Gastrocnemius medialis (tissue), 4 donors: ENCODE data around the gene DNMBP. TPM values are rescaled to one million over a fixed set of nuclear protein-coding genes. Genes with fewer than 3 reads are reported as not detected.
A peak's percentile ranks its signal among the peaks of the same experiment; 100 is the strongest.
"Not testable (repeated sequence)": the region's sequence is repeated elsewhere in the genome, so short reads cannot be mapped to it uniquely, and the experiment has no call there.

Experiments used
- ATAC-seq, 2 donors: fragments of 150-250 bp; one replicate each; pipeline ENCODE4 v1.9.1; 2016
- DNase-seq, 2 donors: peaks; one replicate each; pipeline ENCODE4 v3.0.0-alpha.2; 2019
- H3K27ac ChIP-seq, 4 donors: fragments of 200-600 bp; sonication (generic); 1 replicate in 1 of 4; 2 replicates in 3 of 4; pipeline ENCODE4 v1.5.1; 2016 to 2018; ENCODE audit warnings: mild to moderate bottlenecking in 2 of 4, moderate library complexity in 1 of 4
- H3K27me3 ChIP-seq, 3 donors: fragments of 200-600 bp; sonication (generic) in 2 of 3; 1 replicate in 1 of 3; 2 replicates in 2 of 3; pipeline versions ENCODE4 v1.5.1 to v1.6.0; 2016 to 2019; ENCODE audit warnings: mild to moderate bottlenecking in 1 of 3, moderate library complexity in 1 of 3
- H3K36me3 ChIP-seq, 2 donors: fragments of 200-600 bp; sonication (generic) in 1 of 2; one replicate each; pipeline ENCODE4 v1.5.1; 2017 to 2018
- H3K4me1 ChIP-seq, 2 donors: fragments of 200-600 bp; sonication (generic) in 1 of 2; one replicate each; pipeline ENCODE4 v1.5.1; 2016 to 2017; ENCODE audit warnings: mild to moderate bottlenecking in 2 of 2
- H3K4me3 ChIP-seq, 4 donors: fragments of 200-600 bp; sonication (generic) in 3 of 4; 1 replicate in 1 of 4; 2 replicates in 3 of 4; pipeline ENCODE4 v1.5.1; 2016 to 2019; ENCODE audit warnings: mild to moderate bottlenecking in 2 of 4
- H3K9me3 ChIP-seq, 3 donors: fragments of 200-600 bp; sonication (generic) in 2 of 3; 1 replicate in 1 of 3; 2 replicates in 2 of 3; pipeline ENCODE4 v1.5.1; 2016 to 2019
- CTCF ChIP-seq, 5 experiments: fragments of 450-650 bp in 3 of 5; fragments of 200-600 bp in 2 of 5; sonication (generic) in 2 of 5; IDR thresholded peaks in 4 of 5; conservative IDR thresholded peaks in 1 of 5; 1 replicate in 4 of 5; 2 replicates in 1 of 5; pipeline ENCODE4 v1.5.1; 2016 to 2019; ENCODE audit warnings: antibody characterized with exemption in 5 of 5, mild to moderate bottlenecking in 3 of 5, moderate library complexity in 3 of 5
- POLR2A ChIP-seq, 2 donors: fragments of 450-650 bp; IDR thresholded peaks; one replicate each; pipeline ENCODE4 v1.6.1; 2017; ENCODE audit warnings: antibody characterized with exemption in 2 of 2, mild to moderate bottlenecking in 2 of 2, moderate library complexity in 2 of 2
- in situ Hi-C, 4 donors: fragments of 200-750 bp; cut with MboI; loops; one replicate each; pipeline versions ENCODE4 v1.15.0 to v1.8.0; 2017; ENCODE audit warnings: low sequenced_read_pairs in 4 of 4
- intact Hi-C: fragments of 100-400 bp; cut with DNase I; formaldehyde crosslinking; loops from one replicate; pipeline ENCODE4 v1.15.1; 2023; ENCODE audit warnings: low total_unique reads
- total RNA-seq, 4 donors: library from RNA; depleted of rRNA; stranded (reverse); fragments of >200 nt; gene quantifications; one replicate each; pipeline versions ENCODE4 v1.1.0 to v1.2.3, GENCODE V29; 2016

The DNMBP gene
- total RNA-seq, 4 donors from 2014 or later = 9.5 to 22.5 (median 15.0) TPM

GRCh38 chr10:100019787-100020141, 10.0 kb upstream of the DNMBP start:
- in situ Hi-C loops = loop anchor here in 2 of 4 donors (10.0 to 25.0 kb wide), 2 partner anchors 107 to 175 kb away; no protein-coding TSS in a partner anchor

GRCh38 chr10:100014071-100014762, 4.5 kb upstream of the DNMBP start:
- Histone ChIP-seq H3K4me1 (peaks cover 0 to 4% of the 10 kb centered on the region in 2 donors), H3K36me3 (no peaks in the 10 kb centered on the region), H3K4me3 (no peak overlapping the region), H3K27me3 (no peaks in the 10 kb centered on the region), H3K9me3 (no peaks in the 10 kb centered on the region), H3K27ac (no peak overlapping the region)
- in situ Hi-C loops (loop anchor here in 2 of 4 donors (10.0 to 25.0 kb wide), 2 partner anchors 102 to 169 kb away; no protein-coding TSS in a partner anchor), intact Hi-C loops (loop anchor here (5.0 to 10.0 kb wide), 3 partner anchors 37 to 523 kb away; partner anchors contain the start of gene HIF1AN)
- TF ChIP-seq POLR2A (IDR thresholded peaks at IDR 0.05) = no peak
- TF ChIP-seq CTCF (IDR thresholded peaks at IDR 0.05 in 4 of 5, conservative IDR thresholded peaks at IDR 0.05 in 1 of 5) = no peak
- no peak for ATAC-seq
- no peak for DNase-seq

More at GRCh38 chr10:100019787-100020141, 10.0 kb upstream of the DNMBP start:
- no peaks in the 10 kb centered on the region for H3K27me3 ChIP-seq
- H3K27ac ChIP-seq = no peak overlapping the region
- H3K4me1 ChIP-seq = no peaks in the 10 kb centered on the region
- H3K9me3 ChIP-seq = no peaks in the 10 kb centered on the region
- TF ChIP-seq POLR2A (IDR thresholded peaks at IDR 0.05) (no peak), CTCF (IDR thresholded peaks at IDR 0.05 in 4 of 5, conservative IDR thresholded peaks at IDR 0.05 in 1 of 5) (no peak)
- H3K36me3 ChIP-seq = no peaks in the 10 kb centered on the region
- intact Hi-C loops = loop anchor here (10.0 kb wide), 1 partner anchor 175 kb away; no protein-coding TSS in a partner anchor
- no peak overlapping the region for H3K4me3 ChIP-seq
- ATAC-seq (no peak), DNase-seq (no peak)

DNA sequence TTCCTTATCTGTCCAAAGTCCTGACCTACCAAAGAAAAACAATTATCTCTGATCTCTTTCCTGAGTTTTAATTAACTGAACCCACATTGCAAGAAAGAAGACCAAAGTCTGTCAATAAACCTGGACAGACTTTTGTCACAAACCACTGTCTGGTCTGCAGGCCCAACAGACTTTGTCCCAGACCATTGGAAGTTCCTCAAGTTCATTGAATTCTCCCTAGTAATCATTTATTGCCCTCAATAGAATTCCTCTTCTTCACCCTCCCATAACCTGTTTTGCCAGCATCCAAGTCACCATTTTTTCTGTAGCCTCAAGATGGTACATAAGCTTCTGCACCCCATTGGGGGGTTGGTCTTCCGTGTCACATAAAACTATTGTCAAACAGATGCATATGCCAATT, 3.9 kb upstream of the DNMBP start:
- Histone ChIP-seq H3K9me3 (no peaks in the 10 kb centered on the region), H3K4me3 (no peak overlapping the region), H3K36me3 (no peaks in the 10 kb centered on the region), H3K4me1 (peaks cover 2 to 10% of the 10 kb centered on the region in 2 donors), H3K27ac (no peak overlapping the region), H3K27me3 (no peaks in the 10 kb centered on the region)
- TF ChIP-seq CTCF (IDR thresholded peaks at IDR 0.05 in 4 of 5, conservative IDR thresholded peaks at IDR 0.05 in 1 of 5) = no peak
- no peak for TF ChIP-seq POLR2A (IDR thresholded peaks at IDR 0.05)
- in situ Hi-C loops = loop anchor here in 2 of 4 donors (10.0 to 25.0 kb wide), 2 partner anchors 101 to 169 kb away; no protein-coding TSS in a partner anchor
- DNase-seq (no peak), ATAC-seq (no peak)
- intact Hi-C loops = loop anchor here (5.0 to 10.0 kb wide), 3 partner anchors 36 to 524 kb away; partner anchors contain the start of gene HIF1AN

GRCh38 chr10:100011906-100012305, 2.2 kb upstream of the DNMBP start:
- not testable (repeated sequence) for H3K36me3 ChIP-seq, H3K9me3 ChIP-seq, H3K4me3 ChIP-seq, H3K27ac ChIP-seq, ATAC-seq, DNase-seq, H3K27me3 ChIP-seq
- intact Hi-C loops = loop anchor here (5.0 to 10.0 kb wide), 3 partner anchors 35 to 525 kb away; partner anchors contain the start of gene HIF1AN
- peaks cover 20 to 28% of the 10 kb centered on the region in 2 donors for H3K4me1 ChIP-seq
- in situ Hi-C loops = loop anchor here in 2 of 4 donors (10.0 to 25.0 kb wide), 2 partner anchors 100 to 167 kb away; no protein-coding TSS in a partner anchor

- intact Hi-C loops (loop anchor here (1.0 to 2.0 kb wide), 2 partner anchors 35 to 103 kb away; no protein-coding TSS in a partner anchor), in situ Hi-C loops (loop anchor here in 1 of 4 donors (25.0 kb wide), 1 partner anchor 97 kb away; no protein-coding TSS in a partner anchor)
- Histone ChIP-seq H3K27ac (peak overlapping the region; percentile 79 to 87 (median 84)), H3K36me3 (no peaks in the 10 kb centered on the region), H3K4me3 (peak overlapping the region; percentile 85 to 99 (median 89)), H3K27me3 (no peaks in the 10 kb centered on the region), H3K4me1 (peaks cover 45% of the 10 kb centered on the region in 2 donors), H3K9me3 (no peaks in the 10 kb centered on the region)
- ATAC-seq (peak; percentile 89 to 93), DNase-seq (peak; percentile 41 to 46)
- TF ChIP-seq POLR2A (IDR thresholded peaks at IDR 0.05) (no peak), CTCF (IDR thresholded peaks at IDR 0.05 in 4 of 5, conservative IDR thresholded peaks at IDR 0.05 in 1 of 5) (peak in 2 of 5 experiments; percentile 51 to 56)
Measured at GRCh38 chr10:100009283-100009792, 409 bp downstream of the DNMBP start.
